ENCODE measurements around the gene ITPKB. TPM values are rescaled to one million over a fixed set of nuclear protein-coding genes. Genes with fewer than 3 reads are reported as not detected.
"Not testable (repeated sequence)": the region's sequence is repeated elsewhere in the genome, so short reads cannot be mapped to it uniquely, and the experiment has no call there.

Gene ITPKB
- total RNA-seq, 1 donor from 2014 or later, result 1.6 TPM

DNA sequence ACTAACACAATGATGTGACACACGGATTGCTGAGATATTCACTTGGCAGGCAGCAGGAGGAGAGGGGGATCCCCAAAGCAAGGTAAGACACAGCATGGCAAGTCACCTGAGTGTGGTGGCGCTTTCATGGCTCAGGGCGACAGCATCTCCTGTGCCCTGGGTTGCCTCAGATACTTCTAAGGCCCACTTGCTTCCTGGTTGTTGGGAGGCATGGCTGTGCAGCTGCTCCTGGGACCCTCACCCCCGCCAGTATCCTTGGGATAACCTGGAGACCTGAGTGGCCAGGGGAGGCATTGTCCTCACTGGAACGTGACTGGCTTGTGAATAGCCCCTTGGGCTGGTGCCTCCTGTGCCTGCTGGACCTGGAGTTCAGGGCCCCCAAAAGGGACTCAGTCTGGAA lies 120.7 kb downstream of the ITPKB start:
- no peak for DNase-seq (ENCODE audit: low spot score)
- Histone ChIP-seq H3K27ac (no peak overlapping the region), H3K4me3 (no peak overlapping the region), H3K79me2 (ENCODE audit: low read depth) (no peaks in the 10 kb centered on the region), H2AFZ (replicated peaks) (no peak overlapping the region), H3K4me2 (no peak overlapping the region), H3K36me3 (no peaks in the 10 kb centered on the region), H3K9ac (no peak overlapping the region), H4K20me1 (ENCODE audit: low read depth) (no peaks in the 10 kb centered on the region), H3K4me1 (no peaks in the 10 kb centered on the region), H3K9me3 (ENCODE audit: low read depth) (no peaks in the 10 kb centered on the region), H3K27me3 (no peaks in the 10 kb centered on the region), H3F3A (ENCODE audit: low read depth) (no peaks in the 10 kb centered on the region)
- no peaks in the 10 kb centered on the region for H3K4me1 Mint-ChIP-seq
- TF ChIP-seq, protein P1, sequence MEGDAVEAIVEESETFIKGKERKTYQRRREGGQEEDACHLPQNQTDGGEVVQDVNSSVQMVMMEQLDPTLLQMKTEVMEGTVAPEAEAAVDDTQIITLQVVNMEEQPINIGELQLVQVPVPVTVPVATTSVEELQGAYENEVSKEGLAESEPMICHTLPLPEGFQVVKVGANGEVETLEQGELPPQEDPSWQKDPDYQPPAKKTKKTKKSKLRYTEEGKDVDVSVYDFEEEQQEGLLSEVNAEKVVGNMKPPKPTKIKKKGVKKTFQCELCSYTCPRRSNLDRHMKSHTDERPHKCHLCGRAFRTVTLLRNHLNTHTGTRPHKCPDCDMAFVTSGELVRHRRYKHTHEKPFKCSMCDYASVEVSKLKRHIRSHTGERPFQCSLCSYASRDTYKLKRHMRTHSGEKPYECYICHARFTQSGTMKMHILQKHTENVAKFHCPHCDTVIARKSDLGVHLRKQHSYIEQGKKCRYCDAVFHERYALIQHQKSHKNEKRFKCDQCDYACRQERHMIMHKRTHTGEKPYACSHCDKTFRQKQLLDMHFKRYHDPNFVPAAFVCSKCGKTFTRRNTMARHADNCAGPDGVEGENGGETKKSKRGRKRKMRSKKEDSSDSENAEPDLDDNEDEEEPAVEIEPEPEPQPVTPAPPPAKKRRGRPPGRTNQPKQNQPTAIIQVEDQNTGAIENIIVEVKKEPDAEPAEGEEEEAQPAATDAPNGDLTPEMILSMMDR (IDR thresholded peaks at IDR 0.05), result no peak
- TF ChIP-seq EZH2phosphoT487 (IDR thresholded peaks at IDR 0.05) (no peak), EZH2 (IDR thresholded peaks at IDR 0.05) (no peak)
- peaks cover 18% of the 10 kb centered on the region for H3K9me3 Mint-ChIP-seq
- H3K27ac Mint-ChIP-seq, result no peak overlapping the region
- no peak overlapping the region for H3K4me3 Mint-ChIP-seq
- H3K36me3 Mint-ChIP-seq, result no peaks in the 10 kb centered on the region
- H3K27me3 Mint-ChIP-seq (ENCODE audit: insufficient read depth, low read depth), result peaks cover 7% of the 10 kb centered on the region

DNA sequence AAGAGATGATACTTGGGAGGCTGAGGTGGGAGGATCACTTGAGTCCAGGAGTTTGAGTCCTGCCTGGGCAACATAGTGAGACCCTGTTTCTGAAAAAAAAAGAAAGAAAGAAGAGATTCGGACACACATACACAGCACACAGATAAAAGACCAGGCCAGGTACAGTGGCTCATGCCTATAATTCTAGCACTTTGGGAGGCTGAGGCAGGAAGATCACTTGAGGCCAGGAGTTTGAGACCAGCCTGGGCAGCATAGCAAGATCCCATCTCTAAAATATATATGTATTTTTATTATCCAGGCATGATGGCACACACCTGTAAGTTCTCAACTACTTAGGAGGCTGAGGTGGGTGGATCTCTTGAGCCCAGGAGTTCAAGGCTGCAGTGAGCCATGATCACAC lies 121.4 kb downstream of the ITPKB start:
- H3K4me3 Mint-ChIP-seq; H3K36me3 Mint-ChIP-seq; H3K27ac Mint-ChIP-seq; DNase-seq (ENCODE audit: low spot score); H3K27ac ChIP-seq; H3K9ac ChIP-seq; H3K4me2 ChIP-seq; H3K4me3 ChIP-seq; H3K36me3 ChIP-seq; H3K4me1 ChIP-seq; H3K27me3 Mint-ChIP-seq (ENCODE audit: insufficient read depth, low read depth); H4K20me1 ChIP-seq (ENCODE audit: low read depth); H3F3A ChIP-seq (ENCODE audit: low read depth); H3K27me3 ChIP-seq; H2AFZ ChIP-seq (replicated peaks); H3K4me1 Mint-ChIP-seq; H3K79me2 ChIP-seq (ENCODE audit: low read depth); H3K9me3 ChIP-seq (ENCODE audit: low read depth): not testable (repeated sequence)
- H3K9me3 Mint-ChIP-seq, result peaks cover 18% of the 10 kb centered on the region

DNA sequence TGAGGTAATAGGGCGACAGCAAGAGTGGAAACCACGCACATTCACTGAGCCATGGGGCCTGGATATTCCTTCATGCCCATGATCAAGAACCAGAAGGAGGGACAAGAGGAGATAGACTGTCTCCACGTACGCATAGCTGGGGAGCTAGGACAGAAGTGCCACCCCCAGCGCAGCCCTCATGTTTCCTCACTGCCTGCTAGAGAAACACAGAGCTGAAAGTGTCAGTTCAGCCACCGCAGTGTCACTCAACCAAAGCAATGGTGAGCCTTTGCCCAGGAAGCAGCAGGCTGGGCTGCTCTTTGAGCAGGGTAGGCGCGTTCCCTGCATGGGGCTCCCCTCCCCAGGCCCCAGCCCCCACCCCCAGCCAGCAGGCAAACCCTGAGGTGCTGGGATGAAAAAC lies 122.0 kb downstream of the ITPKB start:
- Histone ChIP-seq H3K4me2 (no peak overlapping the region), H3K79me2 (ENCODE audit: low read depth) (no peaks in the 10 kb centered on the region), H3K4me1 (no peaks in the 10 kb centered on the region), H3K36me3 (no peaks in the 10 kb centered on the region), H3K4me3 (no peak overlapping the region), H3K27ac (no peak overlapping the region), H3K9ac (no peak overlapping the region), H3K27me3 (no peaks in the 10 kb centered on the region), H2AFZ (replicated peaks) (no peak overlapping the region), H4K20me1 (ENCODE audit: low read depth) (no peaks in the 10 kb centered on the region), H3K9me3 (ENCODE audit: low read depth) (no peaks in the 10 kb centered on the region), H3F3A (ENCODE audit: low read depth) (no peaks in the 10 kb centered on the region)
- no peak for DNase-seq (ENCODE audit: low spot score)
- H3K36me3 Mint-ChIP-seq, result no peaks in the 10 kb centered on the region
- H3K9me3 Mint-ChIP-seq, result peaks cover 18% of the 10 kb centered on the region
- H3K27me3 Mint-ChIP-seq (ENCODE audit: insufficient read depth, low read depth), result peaks cover 7% of the 10 kb centered on the region
- H3K4me1 Mint-ChIP-seq, result no peaks in the 10 kb centered on the region
- H3K27ac Mint-ChIP-seq, result no peak overlapping the region
- H3K4me3 Mint-ChIP-seq, result no peak overlapping the region
- TF ChIP-seq EZH2phosphoT487 (IDR thresholded peaks at IDR 0.05), result no peak
- TF ChIP-seq EZH2 (IDR thresholded peaks at IDR 0.05), result no peak
- TF ChIP-seq, protein P1 (IDR thresholded peaks at IDR 0.05), result no peak

DNA sequence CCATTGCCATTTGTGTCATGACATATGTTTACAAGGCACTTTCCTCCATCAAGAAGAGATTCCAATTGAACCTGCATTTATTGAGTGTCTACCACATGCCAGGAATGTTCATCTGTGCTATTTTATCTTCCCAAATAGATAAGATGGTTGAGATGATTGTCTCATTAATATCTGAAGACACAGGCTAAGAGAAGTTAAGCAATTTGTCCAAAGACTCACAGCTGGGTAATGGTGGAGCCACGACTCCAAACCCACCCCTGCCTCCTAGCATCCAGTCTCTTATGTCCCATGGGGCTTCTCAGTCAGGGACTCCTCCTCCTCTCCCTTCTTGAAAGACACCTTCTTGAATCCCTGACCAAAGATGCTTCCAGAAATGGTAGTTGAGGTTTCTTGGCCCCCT lies 122.4 kb downstream of the ITPKB start:
- Mint-ChIP-seq H3K36me3 (no peaks in the 10 kb centered on the region), H3K27me3 (ENCODE audit: insufficient read depth, low read depth) (peaks cover 7% of the 10 kb centered on the region)
- no peak overlapping the region for H3K4me2 ChIP-seq

More for the DNA sequence above, 122.4 kb downstream of the ITPKB start:
- Histone ChIP-seq H3K9ac (no peak overlapping the region), H4K20me1 (ENCODE audit: low read depth) (no peaks in the 10 kb centered on the region), H3K4me3 (no peak overlapping the region), H3K4me1 (no peaks in the 10 kb centered on the region), H3K36me3 (no peaks in the 10 kb centered on the region), H3K79me2 (ENCODE audit: low read depth) (no peaks in the 10 kb centered on the region), H3K9me3 (ENCODE audit: low read depth) (no peaks in the 10 kb centered on the region), H3K27me3 (no peaks in the 10 kb centered on the region), H3K27ac (no peak overlapping the region), H2AFZ (replicated peaks) (no peak overlapping the region), H3F3A (ENCODE audit: low read depth) (no peaks in the 10 kb centered on the region)
- Mint-ChIP-seq H3K4me1 (no peaks in the 10 kb centered on the region), H3K4me3 (no peak overlapping the region), H3K27ac (no peak overlapping the region), H3K9me3 (peaks cover 13% of the 10 kb centered on the region)
- TF ChIP-seq, protein P1 (IDR thresholded peaks at IDR 0.05), result no peak
- TF ChIP-seq EZH2phosphoT487 (IDR thresholded peaks at IDR 0.05), result no peak
- TF ChIP-seq EZH2 (IDR thresholded peaks at IDR 0.05), result no peak
- no peak for DNase-seq (ENCODE audit: low spot score)
